ENCODE measurements around the gene CUZD1.

DNA sequence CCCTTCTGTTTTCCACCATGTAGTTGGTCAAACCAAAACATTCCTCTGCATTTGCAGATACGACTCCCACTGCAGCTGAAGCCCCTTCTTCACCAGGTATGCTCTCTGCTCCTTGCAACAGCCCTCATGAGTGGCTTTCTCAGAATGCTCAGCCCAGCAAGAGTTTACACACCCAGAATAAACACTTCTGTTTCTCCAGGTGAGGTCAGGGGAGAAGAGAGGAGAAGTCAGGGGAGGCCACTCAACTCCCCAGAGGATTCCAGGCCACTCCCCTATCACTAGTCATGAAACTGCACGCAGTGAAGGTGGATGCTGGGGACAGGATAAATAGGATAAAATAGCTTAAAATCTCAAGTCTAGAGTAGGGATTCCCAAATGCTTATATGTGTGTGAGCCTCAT is 31.2 kb downstream of the CUZD1 start:
- TF ChIP-seq, protein P1, sequence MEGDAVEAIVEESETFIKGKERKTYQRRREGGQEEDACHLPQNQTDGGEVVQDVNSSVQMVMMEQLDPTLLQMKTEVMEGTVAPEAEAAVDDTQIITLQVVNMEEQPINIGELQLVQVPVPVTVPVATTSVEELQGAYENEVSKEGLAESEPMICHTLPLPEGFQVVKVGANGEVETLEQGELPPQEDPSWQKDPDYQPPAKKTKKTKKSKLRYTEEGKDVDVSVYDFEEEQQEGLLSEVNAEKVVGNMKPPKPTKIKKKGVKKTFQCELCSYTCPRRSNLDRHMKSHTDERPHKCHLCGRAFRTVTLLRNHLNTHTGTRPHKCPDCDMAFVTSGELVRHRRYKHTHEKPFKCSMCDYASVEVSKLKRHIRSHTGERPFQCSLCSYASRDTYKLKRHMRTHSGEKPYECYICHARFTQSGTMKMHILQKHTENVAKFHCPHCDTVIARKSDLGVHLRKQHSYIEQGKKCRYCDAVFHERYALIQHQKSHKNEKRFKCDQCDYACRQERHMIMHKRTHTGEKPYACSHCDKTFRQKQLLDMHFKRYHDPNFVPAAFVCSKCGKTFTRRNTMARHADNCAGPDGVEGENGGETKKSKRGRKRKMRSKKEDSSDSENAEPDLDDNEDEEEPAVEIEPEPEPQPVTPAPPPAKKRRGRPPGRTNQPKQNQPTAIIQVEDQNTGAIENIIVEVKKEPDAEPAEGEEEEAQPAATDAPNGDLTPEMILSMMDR (IDR thresholded peaks at IDR 0.05; ENCODE audit: insufficient read depth, low read depth, low read length), result no peak
- TF ChIP-seq EZH2 (IDR thresholded peaks at IDR 0.05; ENCODE audit: insufficient read depth, low read length), result no peak
